ENCODE results near the gene AHRR. TPM values are rescaled to one million over a fixed set of nuclear protein-coding genes. Genes with fewer than 3 reads are reported as not detected.
A peak's percentile ranks its signal among the peaks of the same experiment; 100 is the strongest.
"Not testable (repeated sequence)": the region's sequence is repeated elsewhere in the genome, so short reads cannot be mapped to it uniquely, and the experiment has no call there.

AHRR gene
- total RNA-seq, 4 donors from 2014 or later, result 0.26 to 9.1 (median 6.6) TPM; not detected in 1

DNA sequence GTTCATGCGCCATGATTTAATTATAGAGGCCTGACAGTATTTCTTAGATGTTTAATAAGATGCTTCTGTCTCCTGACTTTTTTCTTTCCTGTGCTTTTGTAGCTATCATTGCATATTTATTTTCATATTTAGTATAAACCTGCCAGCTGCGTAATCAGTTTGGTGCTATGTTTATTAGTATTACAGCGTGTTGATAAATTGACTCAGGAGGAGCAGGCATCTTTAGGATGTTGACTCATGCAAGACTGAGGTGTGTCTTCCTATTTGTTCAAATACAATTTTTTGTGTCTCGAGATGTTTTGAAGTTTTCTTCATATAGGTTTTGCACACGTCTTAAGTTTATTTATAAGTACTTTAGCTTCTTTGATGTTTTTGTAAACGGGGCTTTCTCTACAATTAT lies 85.5 kb downstream of the AHRR start:
- no peaks in the 10 kb centered on the region for H3K9me3 ChIP-seq
- TF ChIP-seq POLR2A (IDR thresholded peaks at IDR 0.05), result no peak
- TF ChIP-seq, protein P1, sequence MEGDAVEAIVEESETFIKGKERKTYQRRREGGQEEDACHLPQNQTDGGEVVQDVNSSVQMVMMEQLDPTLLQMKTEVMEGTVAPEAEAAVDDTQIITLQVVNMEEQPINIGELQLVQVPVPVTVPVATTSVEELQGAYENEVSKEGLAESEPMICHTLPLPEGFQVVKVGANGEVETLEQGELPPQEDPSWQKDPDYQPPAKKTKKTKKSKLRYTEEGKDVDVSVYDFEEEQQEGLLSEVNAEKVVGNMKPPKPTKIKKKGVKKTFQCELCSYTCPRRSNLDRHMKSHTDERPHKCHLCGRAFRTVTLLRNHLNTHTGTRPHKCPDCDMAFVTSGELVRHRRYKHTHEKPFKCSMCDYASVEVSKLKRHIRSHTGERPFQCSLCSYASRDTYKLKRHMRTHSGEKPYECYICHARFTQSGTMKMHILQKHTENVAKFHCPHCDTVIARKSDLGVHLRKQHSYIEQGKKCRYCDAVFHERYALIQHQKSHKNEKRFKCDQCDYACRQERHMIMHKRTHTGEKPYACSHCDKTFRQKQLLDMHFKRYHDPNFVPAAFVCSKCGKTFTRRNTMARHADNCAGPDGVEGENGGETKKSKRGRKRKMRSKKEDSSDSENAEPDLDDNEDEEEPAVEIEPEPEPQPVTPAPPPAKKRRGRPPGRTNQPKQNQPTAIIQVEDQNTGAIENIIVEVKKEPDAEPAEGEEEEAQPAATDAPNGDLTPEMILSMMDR (IDR thresholded peaks at IDR 0.05), result no peak
- no peaks in the 10 kb centered on the region for H3K36me3 ChIP-seq
- H3K4me1 ChIP-seq, result no peaks in the 10 kb centered on the region
- no peak overlapping the region for H3K4me3 ChIP-seq
- DNase-seq, result no peak
- H3K27me3 ChIP-seq, result no peaks in the 10 kb centered on the region
- H3K27ac ChIP-seq, result no peak overlapping the region
- intact Hi-C loops (cut with DNase I; ENCODE audit: low total_unique reads), result no loop called here

DNA sequence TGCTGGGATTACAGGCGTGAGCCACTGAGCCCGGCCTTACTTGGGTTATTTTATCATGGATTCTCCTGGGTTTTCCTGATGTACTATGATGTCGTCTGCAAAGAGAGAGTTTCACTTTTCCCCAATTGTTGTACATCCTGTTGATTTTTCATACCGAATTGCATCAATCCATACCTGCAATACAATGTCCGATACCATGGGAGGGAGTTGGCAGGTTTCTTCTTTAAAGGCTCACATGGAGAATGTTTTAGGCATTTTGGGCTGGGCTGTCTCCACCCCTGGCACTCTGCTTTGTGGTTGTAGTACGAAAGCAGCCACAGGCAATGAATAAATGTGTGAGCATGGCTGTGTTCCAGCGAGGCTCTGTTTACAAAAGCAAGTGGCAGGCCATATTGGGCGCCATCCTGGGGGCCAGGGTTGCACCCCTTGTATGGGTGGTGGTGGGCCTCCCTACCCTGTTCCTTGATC lies 86.3 kb downstream of the AHRR start:
- no peaks in the 10 kb centered on the region for H3K36me3 ChIP-seq
- H3K27me3 ChIP-seq, result no peaks in the 10 kb centered on the region
- no peaks in the 10 kb centered on the region for H3K4me1 ChIP-seq
- no peak overlapping the region for H3K4me3 ChIP-seq
- no peaks in the 10 kb centered on the region for H3K9me3 ChIP-seq
- no peak for DNase-seq
- intact Hi-C loops (cut with DNase I; ENCODE audit: low total_unique reads), result no loop called here
- H3K27ac ChIP-seq, result no peak overlapping the region
- no peak for TF ChIP-seq POLR2A (IDR thresholded peaks at IDR 0.05)

DNA sequence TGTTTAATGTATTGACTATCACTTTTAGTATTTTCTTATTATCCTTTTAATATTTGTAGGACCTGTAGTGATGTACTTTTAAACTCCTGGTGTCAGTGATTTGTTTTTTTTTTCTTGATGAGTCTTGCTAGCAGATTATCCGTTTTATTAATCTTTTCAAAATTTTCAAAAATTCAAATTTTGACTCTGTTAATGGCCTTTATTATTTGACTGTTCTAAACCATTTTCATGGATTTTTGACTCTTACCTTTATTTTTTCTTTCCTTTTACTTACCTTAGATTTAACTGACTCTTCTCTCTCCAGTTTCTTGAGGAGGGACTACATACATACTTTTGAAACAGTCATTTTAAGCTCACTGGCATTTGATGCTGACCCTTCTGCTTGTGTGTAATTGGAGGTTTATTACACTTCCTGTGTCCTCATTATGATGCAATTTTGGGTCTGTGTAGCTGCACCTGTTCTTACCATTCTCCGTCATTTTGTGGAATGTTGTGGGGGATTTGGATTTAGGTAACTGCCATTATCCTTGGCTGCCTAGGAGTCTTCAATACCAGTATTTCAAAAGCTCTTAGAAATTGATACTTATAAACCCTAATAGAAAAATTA lies 89.5 kb downstream of the AHRR start:
- no peaks in the 10 kb centered on the region for H3K36me3 ChIP-seq
- no peak overlapping the region for H3K4me3 ChIP-seq
- H3K27me3 ChIP-seq, result no peaks in the 10 kb centered on the region
- no peak for DNase-seq
- intact Hi-C loops (cut with DNase I; ENCODE audit: low total_unique reads), result no loop called here
- H3K9me3 ChIP-seq, result no peaks in the 10 kb centered on the region
- no peak overlapping the region for H3K27ac ChIP-seq
- peaks cover 0 to 5% of the 10 kb centered on the region in 2 donors for H3K4me1 ChIP-seq
- TF ChIP-seq, protein P1 (IDR thresholded peaks at IDR 0.05), result no peak
- TF ChIP-seq POLR2A (IDR thresholded peaks at IDR 0.05), result no peak

DNA sequence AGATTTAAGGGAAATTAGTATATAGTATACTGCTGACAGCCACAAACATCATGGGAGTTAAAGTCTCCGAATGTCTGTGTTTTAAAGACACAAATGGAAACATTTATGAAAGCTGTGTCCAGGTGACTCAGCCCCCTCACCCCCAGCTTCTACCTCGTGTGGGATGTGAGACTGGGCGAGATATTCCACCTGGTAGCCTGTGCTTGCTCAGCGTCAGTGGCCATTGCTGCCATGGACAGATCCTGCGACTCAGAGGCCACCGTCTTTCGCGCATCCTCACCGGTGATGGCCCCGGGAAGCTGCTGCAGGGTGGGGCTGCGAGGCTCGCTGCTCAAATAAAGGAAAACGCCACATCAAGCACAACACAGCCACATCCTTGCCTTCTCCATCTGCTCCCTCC lies 90.2 kb downstream of the AHRR start:
- Histone ChIP-seq H3K4me1 (peaks cover 0 to 6% of the 10 kb centered on the region in 2 donors), H3K27ac (no peak overlapping the region), H3K27me3 (no peaks in the 10 kb centered on the region), H3K9me3 (no peaks in the 10 kb centered on the region), H3K4me3 (no peak overlapping the region), H3K36me3 (no peaks in the 10 kb centered on the region)
- TF ChIP-seq POLR2A (IDR thresholded peaks at IDR 0.05), result no peak
- TF ChIP-seq, protein P1 (IDR thresholded peaks at IDR 0.05), result no peak
- no peak for DNase-seq
- intact Hi-C loops (cut with DNase I; ENCODE audit: low total_unique reads), result no loop called here

DNA sequence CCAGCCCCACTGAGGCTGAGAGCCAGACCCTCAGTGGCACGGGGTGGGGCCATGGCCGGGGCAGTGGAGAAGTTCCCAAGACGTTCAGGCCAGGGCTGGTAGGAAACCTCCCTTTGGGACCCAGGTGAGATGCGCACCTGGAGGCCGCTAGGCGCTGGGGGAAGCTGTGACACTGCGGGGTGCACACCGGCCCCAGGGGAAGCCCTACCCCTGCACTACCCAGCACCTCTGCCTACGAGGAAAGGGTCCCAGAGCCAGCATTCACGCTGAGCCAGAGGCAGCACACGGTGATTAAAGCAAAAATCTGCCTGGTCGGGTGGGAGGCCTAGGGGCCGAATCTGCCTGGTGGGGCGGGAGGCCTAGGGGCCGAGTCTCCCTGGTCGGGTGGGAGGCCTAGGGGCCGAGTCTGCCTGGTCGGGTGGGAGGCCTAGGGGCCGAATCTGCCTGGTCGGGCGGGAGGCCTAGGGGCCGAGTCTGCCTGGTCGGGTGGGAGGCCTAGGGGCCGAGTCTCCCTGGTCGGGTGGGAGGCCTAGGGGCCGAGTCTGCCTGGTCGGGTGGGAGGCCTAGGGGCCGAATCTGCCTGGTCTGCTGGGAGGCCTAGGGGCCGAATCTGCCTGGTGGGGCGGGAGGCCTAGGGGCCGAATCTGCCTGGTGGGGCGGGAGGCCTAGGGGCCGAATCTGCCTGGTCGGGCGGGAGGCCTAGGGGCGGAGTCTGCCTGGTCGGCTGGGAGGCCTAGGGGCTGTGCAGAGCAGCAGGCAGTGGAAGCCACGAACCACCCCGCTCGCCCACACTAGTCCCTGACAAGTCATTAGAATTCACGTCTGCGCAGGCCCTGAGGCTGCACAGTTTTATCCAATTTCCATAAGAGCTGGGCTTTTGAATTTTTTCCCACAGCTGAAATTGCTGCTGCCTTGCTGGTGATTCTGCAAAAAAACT lies 93.7 kb downstream of the AHRR start:
- H3K4me1 ChIP-seq; H3K27me3 ChIP-seq; H3K9me3 ChIP-seq; H3K4me3 ChIP-seq; intact Hi-C loops (cut with DNase I; ENCODE audit: low total_unique reads); H3K36me3 ChIP-seq: not testable (repeated sequence)
- DNase-seq, result peak in 1 of 2 donors; percentile 85
- peak overlapping the region in 1 of 2 donors; percentile 85 for H3K27ac ChIP-seq
